Cardiac fibroblast (primary cell): ENCODE data around the gene SEC11A.
A peak's percentile ranks its signal among the peaks of the same experiment; 100 is the strongest.

ENCODE experiments used
- DNase-seq, 2 donors: peaks; one replicate each; pipeline versions ENCODE4 v3.0.0 to v3.0.0-alpha.2; 2010; ENCODE audit warnings: low read depth in 2 of 2
- H3K4me3 ChIP-seq, 2 donors: replicated peaks in 1 of 2; 1 replicate in 1 of 2; 2 replicates in 1 of 2; pipeline ENCODE4 v1.5.1; 2011; ENCODE audit warnings: low read depth in 2 of 2, low read length in 2 of 2, mild to moderate bottlenecking in 2 of 2, moderate library complexity in 1 of 2
- TF ChIP-seq, protein P1 (sequence below): IDR thresholded peaks from one replicate; pipeline ENCODE4 v1.5.1; 2011; ENCODE audit warnings: low read depth, mild to moderate bottlenecking, low read length, inconsistent platforms

Gene SEC11A

DNA sequence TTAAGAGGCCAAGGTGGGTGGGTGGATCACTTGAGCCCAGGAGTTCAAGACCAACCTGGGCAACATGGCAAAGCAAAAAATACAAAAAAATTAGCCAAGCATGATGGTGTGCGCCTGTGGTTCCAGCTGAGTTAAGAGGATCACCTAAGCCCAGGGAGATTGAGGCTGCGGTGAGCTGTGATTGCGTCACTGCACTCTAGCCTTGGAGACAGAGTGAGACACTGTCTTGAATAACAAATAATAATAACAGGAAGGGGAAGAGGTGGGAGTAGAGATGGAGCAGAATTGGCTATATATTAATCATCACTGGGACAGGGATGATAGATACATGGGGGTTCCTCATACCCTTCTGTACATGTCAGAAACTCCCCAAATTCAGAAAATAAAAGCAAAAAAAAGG is 34.1 kb downstream of the SEC11A start:
- H3K4me3 ChIP-seq: no peak overlapping the region
- TF ChIP-seq, protein P1, sequence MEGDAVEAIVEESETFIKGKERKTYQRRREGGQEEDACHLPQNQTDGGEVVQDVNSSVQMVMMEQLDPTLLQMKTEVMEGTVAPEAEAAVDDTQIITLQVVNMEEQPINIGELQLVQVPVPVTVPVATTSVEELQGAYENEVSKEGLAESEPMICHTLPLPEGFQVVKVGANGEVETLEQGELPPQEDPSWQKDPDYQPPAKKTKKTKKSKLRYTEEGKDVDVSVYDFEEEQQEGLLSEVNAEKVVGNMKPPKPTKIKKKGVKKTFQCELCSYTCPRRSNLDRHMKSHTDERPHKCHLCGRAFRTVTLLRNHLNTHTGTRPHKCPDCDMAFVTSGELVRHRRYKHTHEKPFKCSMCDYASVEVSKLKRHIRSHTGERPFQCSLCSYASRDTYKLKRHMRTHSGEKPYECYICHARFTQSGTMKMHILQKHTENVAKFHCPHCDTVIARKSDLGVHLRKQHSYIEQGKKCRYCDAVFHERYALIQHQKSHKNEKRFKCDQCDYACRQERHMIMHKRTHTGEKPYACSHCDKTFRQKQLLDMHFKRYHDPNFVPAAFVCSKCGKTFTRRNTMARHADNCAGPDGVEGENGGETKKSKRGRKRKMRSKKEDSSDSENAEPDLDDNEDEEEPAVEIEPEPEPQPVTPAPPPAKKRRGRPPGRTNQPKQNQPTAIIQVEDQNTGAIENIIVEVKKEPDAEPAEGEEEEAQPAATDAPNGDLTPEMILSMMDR: no peak
- DNase-seq: peak; percentile 63 to 95

DNA sequence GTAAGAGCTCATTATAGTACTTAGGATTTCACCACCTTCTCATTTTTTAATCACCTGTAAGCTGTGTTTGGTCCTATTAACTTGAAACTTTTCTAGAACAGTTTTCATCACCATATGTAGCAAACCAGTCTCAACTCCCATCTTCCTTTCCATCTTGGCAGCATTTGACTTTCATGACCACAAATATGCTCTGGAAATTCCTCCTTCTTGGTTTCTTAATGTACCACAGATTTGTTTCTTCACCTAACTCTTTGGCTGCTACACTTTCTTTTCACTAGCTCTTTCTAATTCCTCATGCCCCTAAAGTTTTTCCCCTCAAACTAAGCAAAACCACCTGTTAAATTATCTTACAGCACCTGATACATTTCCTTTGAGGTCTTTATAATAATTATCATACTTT is 44.7 kb downstream of the SEC11A start:
- H3K4me3 ChIP-seq: no peak overlapping the region
- TF ChIP-seq, protein P1: no peak
- DNase-seq: peak; percentile 82 to 84

DNA sequence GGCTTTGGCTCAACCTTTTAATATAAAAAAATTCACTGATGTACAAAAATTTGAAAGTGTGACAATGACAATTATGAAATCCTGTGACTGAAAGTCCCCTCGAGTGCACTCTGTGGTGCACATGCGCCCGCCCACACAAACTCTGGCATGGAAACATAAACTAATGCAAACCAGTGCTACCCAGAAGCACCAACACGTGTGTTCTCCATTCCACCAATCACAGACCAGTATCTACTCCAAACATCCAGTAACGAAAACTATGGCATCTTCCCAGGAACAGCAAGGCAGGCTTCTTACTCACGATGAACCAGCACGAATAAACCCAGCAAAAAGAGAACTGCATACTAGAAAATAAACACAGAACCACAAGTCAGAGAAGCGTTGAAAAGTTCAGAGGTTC is 46.2 kb downstream of the SEC11A start:
- TF ChIP-seq, protein P1: no peak
- DNase-seq: no peak
- no peak overlapping the region for H3K4me3 ChIP-seq

DNA sequence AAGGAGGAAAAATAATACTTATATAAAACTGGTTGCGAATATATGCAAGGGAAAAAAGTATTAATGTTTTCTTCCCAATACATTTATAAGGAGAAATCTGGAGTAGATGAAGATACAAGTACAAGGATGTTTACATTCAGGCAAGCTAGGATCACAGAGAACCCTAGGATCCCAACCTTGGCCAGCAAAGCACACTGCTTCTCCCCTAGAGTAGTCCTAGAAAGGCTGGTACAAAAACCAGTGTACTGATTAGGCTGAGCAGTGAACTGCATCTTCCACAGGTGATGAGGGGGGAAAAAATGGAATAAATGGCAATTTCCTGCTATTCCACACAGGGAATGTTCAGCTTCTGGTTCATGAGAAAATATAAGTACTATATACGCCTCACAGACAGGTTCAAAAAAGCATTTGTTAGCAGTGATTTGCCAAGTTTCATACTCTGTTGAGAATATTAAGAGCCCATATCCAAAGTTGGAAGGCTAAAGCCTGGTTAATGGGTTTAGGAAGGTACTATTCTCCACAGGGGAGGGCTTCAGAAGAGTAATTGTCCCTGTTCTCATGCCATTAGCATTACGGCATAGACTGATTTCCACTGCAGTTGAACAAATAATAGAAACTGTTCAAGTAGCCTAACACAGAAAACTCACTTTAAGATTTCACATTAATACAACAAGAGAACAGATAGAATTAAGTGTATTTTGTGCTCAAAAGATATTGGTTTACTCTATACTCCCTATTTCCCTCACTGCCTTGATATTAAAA is 47.5 kb downstream of the SEC11A start:
- DNase-seq: no peak
- no peak overlapping the region for H3K4me3 ChIP-seq
- TF ChIP-seq, protein P1: no peak

DNA sequence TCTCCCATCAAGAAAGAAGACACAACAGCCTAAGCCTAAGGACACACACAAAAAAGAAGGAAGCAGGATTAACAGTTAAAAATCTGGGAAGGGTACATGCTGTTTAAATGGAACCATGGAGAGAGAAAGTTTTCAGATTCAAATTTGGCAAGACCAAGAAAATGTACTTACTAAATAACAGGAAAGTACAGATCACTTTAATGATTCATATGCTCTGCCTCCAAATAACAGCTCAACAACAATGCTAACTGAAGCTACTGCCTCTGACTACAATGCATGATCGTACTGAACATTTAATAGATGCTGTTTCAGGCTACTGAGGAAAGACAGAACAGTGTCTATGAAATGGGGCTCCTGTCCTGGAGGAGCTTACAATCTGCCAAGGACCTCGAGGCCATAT is 49.6 kb downstream of the SEC11A start:
- H3K4me3 ChIP-seq: no peak overlapping the region
- DNase-seq: peak; percentile 23 to 70
- TF ChIP-seq, protein P1: no peak

DNA sequence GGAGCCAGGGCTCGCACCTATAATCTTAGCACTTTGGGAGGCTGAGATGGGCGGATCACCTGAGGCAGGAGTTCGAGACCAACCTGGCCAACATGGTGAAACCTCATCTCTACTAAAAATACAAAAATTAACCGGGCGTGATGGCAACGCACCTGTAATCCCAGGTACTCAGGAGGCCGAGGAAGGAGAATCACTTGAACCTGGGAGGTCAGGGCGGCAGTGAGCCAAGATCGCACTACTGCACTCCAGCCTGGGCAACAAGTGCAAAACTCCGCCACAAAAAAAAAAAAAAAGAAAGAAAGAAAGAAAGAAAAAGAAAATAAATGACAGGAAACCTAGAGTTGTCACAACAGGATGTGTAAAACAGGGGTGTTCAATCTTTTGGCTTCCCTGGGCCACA is 54.9 kb downstream of the SEC11A start:
- H3K4me3 ChIP-seq: no peak overlapping the region
- no peak for DNase-seq
- TF ChIP-seq, protein P1: no peak
